Cerebellar cortex (tissue), 1 donor: Measurements from ENCODE around the gene PLSCR3.

Experiments
- DNase-seq: peaks from one replicate; pipeline ENCODE4 v3.0.0-alpha.2; 2015; ENCODE audit warnings: low spot score

The PLSCR3 gene

GRCh38 chr17:7426203-7426863, 32.0 kb upstream of the PLSCR3 start:
- no peak for DNase-seq

GRCh38 chr17:7425756-7426155, 31.4 kb upstream of the PLSCR3 start:
- DNase-seq = no peak

- no peak for DNase-seq
Observed at GRCh38 chr17:7425316-7425715, 31.0 kb upstream of the PLSCR3 start, which contains the start of gene SPEM2. TSS of gene SPEM2 (plus strand) at chr17:7425616. CDS start at chr17:7425689, 73 bp downstream.

- no peak for DNase-seq
Observed at GRCh38 chr17:7423679-7424078, 29.4 kb upstream of the PLSCR3 start.

- no peak for DNase-seq
Observed at GRCh38 chr17:7421186-7421585, 26.9 kb upstream of the PLSCR3 start.

GRCh38 chr17:7419819-7420610, 25.7 kb upstream of the PLSCR3 start, which contains the start of gene SPEM1:
TSS of gene SPEM1 (plus strand) at chr17:7420324. CDS start at chr17:7420385, 61 bp downstream.
- no peak for DNase-seq

GRCh38 chr17:7418472-7419152, 24.3 kb upstream of the PLSCR3 start:
- DNase-seq = no peak

- DNase-seq = no peak
Observed at GRCh38 chr17:7417056-7417655, 22.8 kb upstream of the PLSCR3 start.

GRCh38 chr17:7416323-7416722, 22.0 kb upstream of the PLSCR3 start:
- DNase-seq = no peak

- no peak for DNase-seq
Observed at GRCh38 chr17:7415784-7416183, 21.5 kb upstream of the PLSCR3 start.

GRCh38 chr17:7414837-7415236, 20.5 kb upstream of the PLSCR3 start:
- DNase-seq = no peak

GRCh38 chr17:7413346-7413985, 19.1 kb upstream of the PLSCR3 start:
- no peak for DNase-seq

- DNase-seq = no peak
Observed at GRCh38 chr17:7411427-7411750, 17.1 kb upstream of the PLSCR3 start.

- DNase-seq = no peak
Observed at GRCh38 chr17:7410634-7411426, 16.5 kb upstream of the PLSCR3 start.

GRCh38 chr17:7409716-7410115, 15.4 kb upstream of the PLSCR3 start:
- DNase-seq = no peak

GRCh38 chr17:7408863-7409262, 14.5 kb upstream of the PLSCR3 start:
- DNase-seq = no peak

GRCh38 chr17:7408252-7408727, 14.0 kb upstream of the PLSCR3 start:
- no peak for DNase-seq

- no peak for DNase-seq
Observed at GRCh38 chr17:7407485-7408251, 13.3 kb upstream of the PLSCR3 start, which contains the start of gene NLGN2. TSS of gene NLGN2 (plus strand) at chr17:7407845. CDS start at chr17:7408256, 411 bp downstream.

GRCh38 chr17:7407082-7407481, 12.8 kb upstream of the PLSCR3 start:
- DNase-seq = no peak

- no peak for DNase-seq
Observed at GRCh38 chr17:7406235-7406825, 12.0 kb upstream of the PLSCR3 start.
